Liver (tissue), 9 donors: ENCODE data around the gene BABAM1. TPM values are rescaled to one million over a fixed set of nuclear protein-coding genes. Genes with fewer than 3 reads are reported as not detected.

Experiments used
- DNase-seq: peaks from one replicate; pipeline ENCODE4 v3.0.0-alpha.2; 2017; ENCODE audit warnings: low spot score
- H3K27ac ChIP-seq, 2 donors: one replicate each; pipeline ENCODE4 v1.7.0; 2013; ENCODE audit warnings: inconsistent platforms in 2 of 2, low read length in 2 of 2, control low read depth in 1 of 2, low read depth in 1 of 2, mild to moderate bottlenecking in 1 of 2
- H3K27me3 ChIP-seq, 4 donors: one replicate each; pipeline versions ENCODE4 v1.6.1 to v1.7.0; 2013; ENCODE audit warnings: low read length in 3 of 4, inconsistent platforms in 1 of 4, mild to moderate bottlenecking in 1 of 4, moderate library complexity in 1 of 4; ENCODE audit not compliant: control insufficient read depth in 4 of 4, insufficient read depth in 4 of 4
- H3K36me3 ChIP-seq, 4 donors: one replicate each; pipeline versions ENCODE4 v1.6.1 to v1.7.0; 2013; ENCODE audit warnings: low read length in 3 of 4, mild to moderate bottlenecking in 3 of 4, low read depth in 1 of 4, moderate library complexity in 1 of 4; ENCODE audit not compliant: control insufficient read depth in 4 of 4, insufficient read depth in 3 of 4
- H3K4me1 ChIP-seq, 4 donors: one replicate each; pipeline versions ENCODE4 v1.6.1 to v1.7.0; 2013; ENCODE audit warnings: low read length in 3 of 4, mild to moderate bottlenecking in 3 of 4, moderate library complexity in 1 of 4; ENCODE audit not compliant: control insufficient read depth in 4 of 4, insufficient read depth in 4 of 4
- H3K4me3 ChIP-seq, 3 donors: one replicate each; pipeline versions ENCODE4 v1.6.1 to v1.7.0; 2013; ENCODE audit warnings: low read length in 3 of 3, control low read depth in 1 of 3, low read depth in 1 of 3, mild to moderate bottlenecking in 1 of 3
- H3K9ac ChIP-seq, 2 donors: one replicate each; pipeline ENCODE4 v1.7.0; 2013; ENCODE audit warnings: low read length in 2 of 2, mild to moderate bottlenecking in 2 of 2, moderate library complexity in 2 of 2, control low read depth in 1 of 2, low read depth in 1 of 2
- H3K9me3 ChIP-seq, 4 donors: one replicate each; pipeline versions ENCODE4 v1.6.1 to v1.7.0; 2013; ENCODE audit warnings: low read length in 3 of 4; ENCODE audit not compliant: control insufficient read depth in 4 of 4
- ATF3 ChIP-seq: IDR thresholded peaks from 2 replicates; pipeline ENCODE4 v1.6.1; 2016; ENCODE audit warnings: antibody characterized with exemption
- CTCF ChIP-seq: fragments of 150-350 bp; IDR thresholded peaks from 2 replicates; pipeline ENCODE4 v1.5.1; 2017; ENCODE audit warnings: improper control_type of control experiment, low read depth, low read length; ENCODE audit not compliant: missing input control
- EGR1 ChIP-seq, 2 donors: IDR thresholded peaks; 2 replicates each; pipeline ENCODE4 v1.6.1; 2016 to 2018; ENCODE audit warnings: antibody characterized with exemption in 2 of 2, low read depth in 2 of 2
- FOXA1 ChIP-seq: IDR thresholded peaks from 2 replicates; pipeline ENCODE4 v1.6.1; 2016; ENCODE audit warnings: antibody characterized with exemption
- FOXA2 ChIP-seq: IDR thresholded peaks from 2 replicates; pipeline ENCODE4 v1.6.1; 2016; ENCODE audit warnings: antibody characterized with exemption
- HNF4A ChIP-seq, 2 donors: conservative IDR thresholded peaks; 2 replicates each; pipeline ENCODE4 v1.6.1; 2016; ENCODE audit warnings: antibody characterized with exemption in 2 of 2, mild to moderate bottlenecking in 2 of 2
- JUND ChIP-seq, 2 donors: IDR thresholded peaks; 2 replicates each; pipeline ENCODE4 v1.6.1; 2016; ENCODE audit warnings: antibody characterized with exemption in 2 of 2
- MAX ChIP-seq: IDR thresholded peaks from 2 replicates; pipeline ENCODE4 v1.6.1; 2016; ENCODE audit warnings: antibody characterized with exemption
- NR2F2 ChIP-seq: IDR thresholded peaks from 2 replicates; pipeline ENCODE4 v1.6.1; 2016; ENCODE audit warnings: antibody characterized with exemption
- REST ChIP-seq: IDR thresholded peaks from 2 replicates; pipeline ENCODE4 v1.6.1; 2016; ENCODE audit warnings: antibody characterized with exemption, mild to moderate bottlenecking
- RXRA ChIP-seq, 2 donors: IDR thresholded peaks; 2 replicates each; pipeline ENCODE4 v1.6.1; 2017 to 2018; ENCODE audit warnings: antibody characterized with exemption in 2 of 2, mild to moderate bottlenecking in 1 of 2
- SP1 ChIP-seq: IDR thresholded peaks from 2 replicates; pipeline ENCODE4 v1.6.1; 2018; ENCODE audit warnings: antibody characterized with exemption, mild to moderate bottlenecking
- TAF1 ChIP-seq: conservative IDR thresholded peaks from 2 replicates; pipeline ENCODE4 v1.6.1; 2016; ENCODE audit warnings: antibody characterized with exemption, mild to moderate bottlenecking
- WGBS: extraction: QIAGEN DNeasy Blood & Tissue Kit; methylation state at CpG from one replicate; pipeline ENCODE4 v1.1.7; 2013; 5-methylcytosine and 5-hydroxymethylcytosine counted together
- polyA plus RNA-seq, 2 donors: library from polyadenylated mRNA; stranded (reverse) in 1 of 2; unstranded in 1 of 2; fragments of 200-250 nt in 1 of 2; fragments of >200 nt in 1 of 2; fragmentation: Nextera tagmentation in 1 of 2; extraction: Ambion mirVana in 1 of 2; gene quantifications; one replicate each; pipeline versions ENCODE4 v1.2.1 to v1.2.3, GENCODE V29; 2013 to 2015
- total RNA-seq, 2 donors: library from RNA; depleted of rRNA; stranded (reverse); fragments of >200 nt; gene quantifications; one replicate each; pipeline ENCODE4 v1.2.3, GENCODE V29; 2014
- donor health status: healthy.
- donor health status: healthy.
- donor health status: healthy.
- donor health status: healthy.
- donor health status: healthy.

The BABAM1 gene
- total and polyA plus RNA-seq, 4 donors = 29.3 to 47.0 (median 33.5) TPM

- WGBS = 86% methylated on average over 10 of the region's 10 CpGs
- H3K36me3 ChIP-seq = peaks cover 10 to 27% (median 15%) of the 10 kb centered on the region in 4 donors
Measured at GRCh38 chr19:17322854-17323253, 55.6 kb downstream of the BABAM1 start.

More at GRCh38 chr19:17322854-17323253, 55.6 kb downstream of the BABAM1 start:
- H3K9me3 ChIP-seq = no peaks in the 10 kb centered on the region
- no peak for TF ChIP-seq NR2F2
- TF ChIP-seq EGR1 (IDR thresholded peaks at IDR 0.05; ENCODE audit: low read depth in 2 of 2) = no peak
- no peak for TF ChIP-seq FOXA2
- TF ChIP-seq MAX = no peak
- no peak for TF ChIP-seq RXRA (IDR thresholded peaks at IDR 0.05)
- no peak for TF ChIP-seq HNF4A (conservative IDR thresholded peaks at IDR 0.05)
- no peak for TF ChIP-seq CTCF
- TF ChIP-seq REST = no peak
- no peak for TF ChIP-seq JUND (IDR thresholded peaks at IDR 0.05)
- no peak for TF ChIP-seq TAF1
- no peak for TF ChIP-seq FOXA1
- TF ChIP-seq ATF3 = no peak
- no peak for TF ChIP-seq SP1
- H3K4me3 ChIP-seq = no peak overlapping the region
- no peak for DNase-seq
- no peaks in the 10 kb centered on the region for H3K27me3 ChIP-seq
- no peak overlapping the region for H3K27ac ChIP-seq
- H3K9ac ChIP-seq = no peak overlapping the region
- H3K4me1 ChIP-seq = peaks cover 1 to 20% (median 14%) of the 10 kb centered on the region in 4 donors
